HEK293 (cell line): ENCODE measurements around the gene GEMIN7.

Experiments used
- GLIS1 ChIP-seq: fragments of 450-650 bp; formaldehyde crosslinking; IDR thresholded peaks from 2 replicates; pipeline ENCODE4 v1.5.1; 2016; ENCODE audit warnings: missing biosample characterization, missing genetic modification characterization
- KLF1 ChIP-seq: fragments of 450-650 bp; formaldehyde crosslinking; IDR thresholded peaks from 2 replicates; pipeline ENCODE4 v1.5.1; 2016; ENCODE audit warnings: missing biosample characterization, missing genetic modification characterization
- MEIS1 ChIP-seq: sonication (generic); formaldehyde crosslinking; IDR thresholded peaks from 2 replicates; pipeline ENCODE4 v1.8.1; 2022; ENCODE audit warnings: missing genetic modification reagents, mild to moderate bottlenecking, borderline replicate concordance
- OVOL3 ChIP-seq: fragments of 450-650 bp; formaldehyde crosslinking; IDR thresholded peaks from 2 replicates; pipeline ENCODE4 v1.5.1; 2016; ENCODE audit warnings: missing biosample characterization, missing genetic modification characterization
- SCRT1 ChIP-seq: fragments of 450-650 bp; formaldehyde crosslinking; IDR thresholded peaks from 2 replicates; pipeline ENCODE4 v1.5.1; 2016; ENCODE audit warnings: missing biosample characterization, missing genetic modification characterization, borderline replicate concordance
- ZFHX2 ChIP-seq: fragments of 450-650 bp; formaldehyde crosslinking; conservative IDR thresholded peaks from 2 replicates; pipeline ENCODE4 v1.5.1; 2016; ENCODE audit warnings: missing biosample characterization, missing genetic modification characterization
- ZNF121 ChIP-seq: fragments of 450-650 bp; formaldehyde crosslinking; IDR thresholded peaks from 2 replicates; pipeline ENCODE4 v1.5.1; 2016; ENCODE audit warnings: missing biosample characterization, missing genetic modification characterization
- ZNF202 ChIP-seq: fragments of 450-650 bp; formaldehyde crosslinking; IDR thresholded peaks from 2 replicates; pipeline ENCODE4 v1.5.1; 2016; ENCODE audit warnings: missing biosample characterization, missing genetic modification characterization, borderline replicate concordance
- ZNF214 ChIP-seq: fragments of 450-650 bp; formaldehyde crosslinking; IDR thresholded peaks from 2 replicates; pipeline ENCODE4 v1.5.1; 2017; ENCODE audit warnings: missing biosample characterization, mild to moderate bottlenecking, missing genetic modification characterization, borderline replicate concordance
- ZNF221 ChIP-seq: fragments of 450-650 bp; formaldehyde crosslinking; IDR thresholded peaks from 2 replicates; pipeline ENCODE4 v1.5.1; 2017; ENCODE audit warnings: missing biosample characterization, missing genetic modification characterization, borderline replicate concordance
- ZNF324 ChIP-seq: fragments of 450-650 bp; formaldehyde crosslinking; IDR thresholded peaks from 2 replicates; pipeline ENCODE4 v1.5.1; 2016; ENCODE audit warnings: missing biosample characterization, missing genetic modification characterization
- ZNF514 ChIP-seq: fragments of 450-650 bp; formaldehyde crosslinking; IDR thresholded peaks from 2 replicates; pipeline ENCODE4 v1.5.1; 2016; ENCODE audit warnings: missing biosample characterization, missing genetic modification characterization
- ZNF544 ChIP-seq: fragments of 450-650 bp; formaldehyde crosslinking; IDR thresholded peaks from 2 replicates; pipeline ENCODE4 v1.5.0; 2017; ENCODE audit warnings: missing biosample characterization, missing genetic modification characterization
- ZNF561 ChIP-seq: fragments of 450-650 bp; IDR thresholded peaks from 2 replicates; pipeline ENCODE4 v1.5.1; 2018; ENCODE audit warnings: missing biosample characterization, missing genetic modification characterization, borderline replicate concordance
- ZNF623 ChIP-seq: fragments of 450-650 bp; formaldehyde crosslinking; IDR thresholded peaks from 2 replicates; pipeline ENCODE4 v1.5.1; 2016; ENCODE audit warnings: missing biosample characterization, missing genetic modification characterization
- ZNF660 ChIP-seq: fragments of 450-650 bp; IDR thresholded peaks from 2 replicates; pipeline ENCODE4 v1.5.1; 2018; ENCODE audit warnings: missing biosample characterization, mild to moderate bottlenecking, missing genetic modification characterization
- ZNF76 ChIP-seq: fragments of 450-650 bp; formaldehyde crosslinking; IDR thresholded peaks from 2 replicates; pipeline ENCODE4; 2016; ENCODE audit warnings: low read depth, missing biosample characterization, missing genetic modification characterization, borderline replicate concordance
- ZNF777 ChIP-seq: fragments of 450-650 bp; formaldehyde crosslinking; IDR thresholded peaks from 2 replicates; pipeline ENCODE4 v1.5.1; 2017; ENCODE audit warnings: missing biosample characterization, missing genetic modification characterization, borderline replicate concordance
- ZNF843 ChIP-seq: fragments of 450-650 bp; formaldehyde crosslinking; IDR thresholded peaks from 2 replicates; pipeline ENCODE4 v1.5.1; 2016; ENCODE audit warnings: missing biosample characterization, missing genetic modification characterization
- ZXDB ChIP-seq: fragments of 450-650 bp; formaldehyde crosslinking; IDR thresholded peaks from 2 replicates; pipeline ENCODE4 v1.5.1; 2016; ENCODE audit warnings: missing biosample characterization, missing genetic modification characterization
- TF ChIP-seq, protein P1 (sequence below): fragments of 450-650 bp; formaldehyde crosslinking; IDR thresholded peaks from 2 replicates; pipeline ENCODE4 v1.5.1; 2016; ENCODE audit warnings: missing biosample characterization, missing genetic modification characterization
- TF ChIP-seq, protein P2 (sequence below): fragments of 450-650 bp; formaldehyde crosslinking; IDR thresholded peaks from 2 replicates; pipeline ENCODE4 v1.5.1; 2017; ENCODE audit warnings: missing biosample characterization, missing genetic modification characterization
- TF ChIP-seq, protein P3 (sequence below): sonication (generic); formaldehyde crosslinking; IDR thresholded peaks from 2 replicates; pipeline ENCODE4 v1.8.1; 2022; ENCODE audit warnings: mild to moderate bottlenecking, moderate library complexity, missing genetic modification reagents
- TF ChIP-seq, protein P4 (sequence below): fragments of 450-650 bp; formaldehyde crosslinking; IDR thresholded peaks from 2 replicates; pipeline ENCODE4 v1.5.1; 2016; ENCODE audit warnings: missing biosample characterization, missing genetic modification characterization
- TF ChIP-seq, protein P5 (sequence below): fragments of 450-650 bp; formaldehyde crosslinking; IDR thresholded peaks from 2 replicates; pipeline ENCODE4 v1.5.1; 2016; ENCODE audit warnings: missing biosample characterization, missing genetic modification characterization
- TF ChIP-seq, protein P6 (sequence below): fragments of 450-650 bp; formaldehyde crosslinking; IDR thresholded peaks from 2 replicates; pipeline ENCODE4 v1.5.1; 2017; ENCODE audit warnings: missing biosample characterization, missing genetic modification characterization
- TF ChIP-seq, protein P7 (sequence below): fragments of 450-650 bp; formaldehyde crosslinking; IDR thresholded peaks from 2 replicates; pipeline ENCODE4 v1.5.1; 2016; ENCODE audit warnings: missing biosample characterization, missing genetic modification characterization

The GEMIN7 gene

DNA sequence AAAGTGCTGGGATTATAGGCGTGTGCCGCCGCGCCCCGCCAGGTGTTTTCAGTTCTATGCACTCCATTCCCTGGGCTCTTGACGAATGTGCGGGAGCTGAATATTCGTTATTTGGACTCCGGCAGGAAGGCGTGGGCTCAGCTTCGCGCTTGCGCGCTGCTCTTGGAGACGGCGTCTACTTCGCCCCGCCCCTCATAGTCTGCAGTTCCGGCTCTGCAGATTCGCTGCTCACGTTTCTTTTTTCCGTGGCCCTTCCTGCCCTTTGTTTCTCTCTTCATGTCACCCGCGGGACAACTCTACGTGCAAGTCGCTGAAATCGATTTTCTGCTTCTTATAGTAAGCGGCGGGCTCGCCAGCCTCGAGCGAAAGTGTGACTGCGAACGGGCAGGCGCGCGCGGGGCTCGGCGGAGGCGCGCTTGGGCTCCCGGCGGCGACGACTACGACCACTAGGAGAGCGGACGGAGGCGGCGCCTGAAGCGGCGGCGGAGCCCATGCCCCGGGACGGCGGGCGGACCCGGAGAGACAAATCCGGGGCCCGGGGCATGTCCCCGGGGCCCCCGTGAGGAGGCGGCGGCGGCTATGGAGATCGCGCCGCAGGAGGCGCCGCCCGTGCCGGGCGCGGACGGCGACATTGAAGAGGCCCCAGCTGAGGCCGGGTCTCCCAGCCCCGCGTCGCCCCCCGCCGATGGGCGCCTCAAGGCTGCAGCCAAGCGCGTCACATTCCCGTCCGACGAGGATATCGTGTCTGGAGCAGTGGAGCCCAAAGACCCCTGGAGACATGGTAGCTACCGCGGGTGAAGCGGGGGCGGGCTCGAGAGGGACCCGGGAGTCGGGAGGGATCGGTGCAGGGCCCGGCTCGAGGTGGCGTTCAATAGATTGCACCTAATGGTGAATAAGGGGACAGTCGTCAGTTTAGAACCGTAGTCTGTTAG, 14.0 kb downstream of the GEMIN7 start, which contains the start of gene PPP1R37 (continued):
- TF ChIP-seq ZNF324 (tag by site-specific recombination): peak; percentile 97
- no peak; the same call in none of the 2 replicates for TF ChIP-seq ZNF843 (tag by site-specific recombination)
- no peak; the same call in 1 of the 2 replicates for TF ChIP-seq ZNF121 (tag by site-specific recombination)
- TF ChIP-seq, protein P1, sequence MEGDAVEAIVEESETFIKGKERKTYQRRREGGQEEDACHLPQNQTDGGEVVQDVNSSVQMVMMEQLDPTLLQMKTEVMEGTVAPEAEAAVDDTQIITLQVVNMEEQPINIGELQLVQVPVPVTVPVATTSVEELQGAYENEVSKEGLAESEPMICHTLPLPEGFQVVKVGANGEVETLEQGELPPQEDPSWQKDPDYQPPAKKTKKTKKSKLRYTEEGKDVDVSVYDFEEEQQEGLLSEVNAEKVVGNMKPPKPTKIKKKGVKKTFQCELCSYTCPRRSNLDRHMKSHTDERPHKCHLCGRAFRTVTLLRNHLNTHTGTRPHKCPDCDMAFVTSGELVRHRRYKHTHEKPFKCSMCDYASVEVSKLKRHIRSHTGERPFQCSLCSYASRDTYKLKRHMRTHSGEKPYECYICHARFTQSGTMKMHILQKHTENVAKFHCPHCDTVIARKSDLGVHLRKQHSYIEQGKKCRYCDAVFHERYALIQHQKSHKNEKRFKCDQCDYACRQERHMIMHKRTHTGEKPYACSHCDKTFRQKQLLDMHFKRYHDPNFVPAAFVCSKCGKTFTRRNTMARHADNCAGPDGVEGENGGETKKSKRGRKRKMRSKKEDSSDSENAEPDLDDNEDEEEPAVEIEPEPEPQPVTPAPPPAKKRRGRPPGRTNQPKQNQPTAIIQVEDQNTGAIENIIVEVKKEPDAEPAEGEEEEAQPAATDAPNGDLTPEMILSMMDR (tag by site-specific recombination): peak; percentile 33; the same call in 1 of the 2 replicates
- no peak for TF ChIP-seq ZNF777
- TF ChIP-seq, protein P2, sequence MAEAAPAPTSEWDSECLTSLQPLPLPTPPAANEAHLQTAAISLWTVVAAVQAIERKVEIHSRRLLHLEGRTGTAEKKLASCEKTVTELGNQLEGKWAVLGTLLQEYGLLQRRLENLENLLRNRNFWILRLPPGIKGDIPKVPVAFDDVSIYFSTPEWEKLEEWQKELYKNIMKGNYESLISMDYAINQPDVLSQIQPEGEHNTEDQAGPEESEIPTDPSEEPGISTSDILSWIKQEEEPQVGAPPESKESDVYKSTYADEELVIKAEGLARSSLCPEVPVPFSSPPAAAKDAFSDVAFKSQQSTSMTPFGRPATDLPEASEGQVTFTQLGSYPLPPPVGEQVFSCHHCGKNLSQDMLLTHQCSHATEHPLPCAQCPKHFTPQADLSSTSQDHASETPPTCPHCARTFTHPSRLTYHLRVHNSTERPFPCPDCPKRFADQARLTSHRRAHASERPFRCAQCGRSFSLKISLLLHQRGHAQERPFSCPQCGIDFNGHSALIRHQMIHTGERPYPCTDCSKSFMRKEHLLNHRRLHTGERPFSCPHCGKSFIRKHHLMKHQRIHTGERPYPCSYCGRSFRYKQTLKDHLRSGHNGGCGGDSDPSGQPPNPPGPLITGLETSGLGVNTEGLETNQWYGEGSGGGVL (tag by site-specific recombination): peak; percentile 10; the same call in 1 of the 2 replicates
- TF ChIP-seq ZXDB: peak; percentile 96
- no peak for TF ChIP-seq ZNF514 (tag by site-specific recombination)
- TF ChIP-seq ZNF76 (tag by site-specific recombination): peak; percentile 88
- TF ChIP-seq, protein P3, sequence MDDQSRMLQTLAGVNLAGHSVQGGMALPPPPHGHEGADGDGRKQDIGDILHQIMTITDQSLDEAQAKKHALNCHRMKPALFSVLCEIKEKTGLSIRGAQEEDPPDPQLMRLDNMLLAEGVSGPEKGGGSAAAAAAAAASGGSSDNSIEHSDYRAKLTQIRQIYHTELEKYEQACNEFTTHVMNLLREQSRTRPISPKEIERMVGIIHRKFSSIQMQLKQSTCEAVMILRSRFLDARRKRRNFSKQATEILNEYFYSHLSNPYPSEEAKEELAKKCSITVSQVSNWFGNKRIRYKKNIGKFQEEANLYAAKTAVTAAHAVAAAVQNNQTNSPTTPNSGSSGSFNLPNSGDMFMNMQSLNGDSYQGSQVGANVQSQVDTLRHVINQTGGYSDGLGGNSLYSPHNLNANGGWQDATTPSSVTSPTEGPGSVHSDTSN (CRISPR knock-in tag): no peak
- no peak for TF ChIP-seq ZNF221 (tag by site-specific recombination)
- TF ChIP-seq KLF1 (tag by site-specific recombination): peak; percentile 91
- peak; percentile 62 for TF ChIP-seq GLIS1
- TF ChIP-seq, protein P4, sequence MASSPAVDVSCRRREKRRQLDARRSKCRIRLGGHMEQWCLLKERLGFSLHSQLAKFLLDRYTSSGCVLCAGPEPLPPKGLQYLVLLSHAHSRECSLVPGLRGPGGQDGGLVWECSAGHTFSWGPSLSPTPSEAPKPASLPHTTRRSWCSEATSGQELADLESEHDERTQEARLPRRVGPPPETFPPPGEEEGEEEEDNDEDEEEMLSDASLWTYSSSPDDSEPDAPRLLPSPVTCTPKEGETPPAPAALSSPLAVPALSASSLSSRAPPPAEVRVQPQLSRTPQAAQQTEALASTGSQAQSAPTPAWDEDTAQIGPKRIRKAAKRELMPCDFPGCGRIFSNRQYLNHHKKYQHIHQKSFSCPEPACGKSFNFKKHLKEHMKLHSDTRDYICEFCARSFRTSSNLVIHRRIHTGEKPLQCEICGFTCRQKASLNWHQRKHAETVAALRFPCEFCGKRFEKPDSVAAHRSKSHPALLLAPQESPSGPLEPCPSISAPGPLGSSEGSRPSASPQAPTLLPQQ (tag by site-specific recombination): peak; percentile 79
- TF ChIP-seq SCRT1 (tag by site-specific recombination): peak; percentile 54; the same call in 1 of the 2 replicates
- peak; percentile 91 for TF ChIP-seq ZNF660
- TF ChIP-seq ZNF214 (tag by site-specific recombination): no peak
- TF ChIP-seq, protein P5, sequence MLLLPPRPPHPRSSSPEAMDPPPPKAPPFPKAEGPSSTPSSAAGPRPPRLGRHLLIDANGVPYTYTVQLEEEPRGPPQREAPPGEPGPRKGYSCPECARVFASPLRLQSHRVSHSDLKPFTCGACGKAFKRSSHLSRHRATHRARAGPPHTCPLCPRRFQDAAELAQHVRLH (tag by site-specific recombination): peak; percentile 63
- TF ChIP-seq ZNF623 (tag by site-specific recombination): 0 out of 2 replicates have a peak, but pooled peaks have one; percentile 26
- no peak for TF ChIP-seq ZNF202 (tag by site-specific recombination)
- TF ChIP-seq, protein P6, sequence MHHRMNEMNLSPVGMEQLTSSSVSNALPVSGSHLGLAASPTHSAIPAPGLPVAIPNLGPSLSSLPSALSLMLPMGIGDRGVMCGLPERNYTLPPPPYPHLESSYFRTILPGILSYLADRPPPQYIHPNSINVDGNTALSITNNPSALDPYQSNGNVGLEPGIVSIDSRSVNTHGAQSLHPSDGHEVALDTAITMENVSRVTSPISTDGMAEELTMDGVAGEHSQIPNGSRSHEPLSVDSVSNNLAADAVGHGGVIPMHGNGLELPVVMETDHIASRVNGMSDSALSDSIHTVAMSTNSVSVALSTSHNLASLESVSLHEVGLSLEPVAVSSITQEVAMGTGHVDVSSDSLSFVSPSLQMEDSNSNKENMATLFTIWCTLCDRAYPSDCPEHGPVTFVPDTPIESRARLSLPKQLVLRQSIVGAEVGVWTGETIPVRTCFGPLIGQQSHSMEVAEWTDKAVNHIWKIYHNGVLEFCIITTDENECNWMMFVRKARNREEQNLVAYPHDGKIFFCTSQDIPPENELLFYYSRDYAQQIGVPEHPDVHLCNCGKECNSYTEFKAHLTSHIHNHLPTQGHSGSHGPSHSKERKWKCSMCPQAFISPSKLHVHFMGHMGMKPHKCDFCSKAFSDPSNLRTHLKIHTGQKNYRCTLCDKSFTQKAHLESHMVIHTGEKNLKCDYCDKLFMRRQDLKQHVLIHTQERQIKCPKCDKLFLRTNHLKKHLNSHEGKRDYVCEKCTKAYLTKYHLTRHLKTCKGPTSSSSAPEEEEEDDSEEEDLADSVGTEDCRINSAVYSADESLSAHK: peak; percentile 68
- peak; percentile 88 for TF ChIP-seq ZNF561
- peak; percentile 79; the same call in 1 of the 2 replicates for TF ChIP-seq OVOL3 (tag by site-specific recombination)
- no peak for TF ChIP-seq MEIS1 (CRISPR knock-in tag)
- TF ChIP-seq ZNF544: no peak
- TF ChIP-seq, protein P7, sequence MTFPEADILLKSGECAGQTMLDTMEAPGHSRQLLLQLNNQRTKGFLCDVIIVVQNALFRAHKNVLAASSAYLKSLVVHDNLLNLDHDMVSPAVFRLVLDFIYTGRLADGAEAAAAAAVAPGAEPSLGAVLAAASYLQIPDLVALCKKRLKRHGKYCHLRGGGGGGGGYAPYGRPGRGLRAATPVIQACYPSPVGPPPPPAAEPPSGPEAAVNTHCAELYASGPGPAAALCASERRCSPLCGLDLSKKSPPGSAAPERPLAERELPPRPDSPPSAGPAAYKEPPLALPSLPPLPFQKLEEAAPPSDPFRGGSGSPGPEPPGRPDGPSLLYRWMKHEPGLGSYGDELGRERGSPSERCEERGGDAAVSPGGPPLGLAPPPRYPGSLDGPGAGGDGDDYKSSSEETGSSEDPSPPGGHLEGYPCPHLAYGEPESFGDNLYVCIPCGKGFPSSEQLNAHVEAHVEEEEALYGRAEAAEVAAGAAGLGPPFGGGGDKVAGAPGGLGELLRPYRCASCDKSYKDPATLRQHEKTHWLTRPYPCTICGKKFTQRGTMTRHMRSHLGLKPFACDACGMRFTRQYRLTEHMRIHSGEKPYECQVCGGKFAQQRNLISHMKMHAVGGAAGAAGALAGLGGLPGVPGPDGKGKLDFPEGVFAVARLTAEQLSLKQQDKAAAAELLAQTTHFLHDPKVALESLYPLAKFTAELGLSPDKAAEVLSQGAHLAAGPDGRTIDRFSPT: no peak
- TF ChIP-seq ZFHX2: peak; percentile 87
